ENCODE data around the gene TAOK1. TPM values are rescaled to one million over a fixed set of nuclear protein-coding genes. Genes with fewer than 3 reads are reported as not detected.

TAOK1 gene
- total and polyA plus RNA-seq, 9 of the 15 experiments (the other 6 are each of a cell fraction or from before 2014, with no cell fraction given): 3.2 to 33.1 (median 16.5) TPM

GRCh38 chr17:29389982-29390850 is at the start of gene TAOK1 (continued):
- no peak for TF ChIP-seq ARID3A (IDR thresholded peaks at IDR 0.05; ENCODE audit: borderline replicate concordance, low read depth, low read length)
- peak; percentile 64 for TF ChIP-seq NFRKB (IDR thresholded peaks at IDR 0.05; ENCODE audit: low read depth)
- TF ChIP-seq, protein P1, sequence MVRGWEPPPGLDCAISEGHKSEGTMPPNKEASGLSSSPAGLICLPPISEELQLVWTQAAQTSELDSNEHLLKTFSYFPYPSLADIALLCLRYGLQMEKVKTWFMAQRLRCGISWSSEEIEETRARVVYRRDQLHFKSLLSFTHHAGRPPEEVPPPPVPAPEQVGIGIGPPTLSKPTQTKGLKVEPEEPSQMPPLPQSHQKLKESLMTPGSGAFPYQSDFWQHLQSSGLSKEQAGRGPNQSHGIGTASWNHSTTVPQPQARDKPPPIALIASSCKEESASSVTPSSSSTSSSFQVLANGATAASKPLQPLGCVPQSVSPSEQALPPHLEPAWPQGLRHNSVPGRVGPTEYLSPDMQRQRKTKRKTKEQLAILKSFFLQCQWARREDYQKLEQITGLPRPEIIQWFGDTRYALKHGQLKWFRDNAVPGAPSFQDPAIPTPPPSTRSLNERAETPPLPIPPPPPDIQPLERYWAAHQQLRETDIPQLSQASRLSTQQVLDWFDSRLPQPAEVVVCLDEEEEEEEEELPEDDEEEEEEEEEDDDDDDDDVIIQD (CRISPR knock-in tag; IDR thresholded peaks at IDR 0.05): no peak
- no peak for TF ChIP-seq C11orf30 (IDR thresholded peaks at IDR 0.05; ENCODE audit: low read depth)
- TF ChIP-seq ZNF395 (CRISPR knock-in tag; IDR thresholded peaks at IDR 0.05): 0 out of 2 replicates have a peak, but pooled peaks have one; percentile 16
- TF ChIP-seq SPI1 (IDR thresholded peaks at IDR 0.05; ENCODE audit: borderline replicate concordance, low read depth, low read length): no peak
- peak; percentile 42; the same call in 1 of the 2 replicates for TF ChIP-seq CC2D1A (IDR thresholded peaks at IDR 0.05)
- TF ChIP-seq, protein P2, sequence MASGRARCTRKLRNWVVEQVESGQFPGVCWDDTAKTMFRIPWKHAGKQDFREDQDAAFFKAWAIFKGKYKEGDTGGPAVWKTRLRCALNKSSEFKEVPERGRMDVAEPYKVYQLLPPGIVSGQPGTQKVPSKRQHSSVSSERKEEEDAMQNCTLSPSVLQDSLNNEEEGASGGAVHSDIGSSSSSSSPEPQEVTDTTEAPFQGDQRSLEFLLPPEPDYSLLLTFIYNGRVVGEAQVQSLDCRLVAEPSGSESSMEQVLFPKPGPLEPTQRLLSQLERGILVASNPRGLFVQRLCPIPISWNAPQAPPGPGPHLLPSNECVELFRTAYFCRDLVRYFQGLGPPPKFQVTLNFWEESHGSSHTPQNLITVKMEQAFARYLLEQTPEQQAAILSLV (tag; IDR thresholded peaks at IDR 0.05): no peak
- peak; percentile 85; the same call in 1 of the 2 replicates for TF ChIP-seq GTF2F1 (IDR thresholded peaks at IDR 0.05; ENCODE audit: low read depth, low read length)
- TF ChIP-seq NFIC (IDR thresholded peaks at IDR 0.05): peak; percentile 64
- TF ChIP-seq RNF2 (IDR thresholded peaks at IDR 0.05): no peak
- TF ChIP-seq KLF13 (tag; IDR thresholded peaks at IDR 0.05; ENCODE audit: borderline replicate concordance, low read depth): no peak
- no peak for TF ChIP-seq ZFP30 (CRISPR knock-in tag; IDR thresholded peaks at IDR 0.05; ENCODE audit: borderline replicate concordance)
- no peak for TF ChIP-seq PHTF2 (CRISPR knock-in tag; IDR thresholded peaks at IDR 0.05)
- TF ChIP-seq COPS2 (conservative IDR thresholded peaks at IDR 0.05): no peak
- no peak for TF ChIP-seq HMGXB4 (CRISPR knock-in tag; IDR thresholded peaks at IDR 0.05)
- peak; percentile 48; the same call in 1 of the 2 replicates for TF ChIP-seq JUN (IDR thresholded peaks at IDR 0.05; ENCODE audit: borderline replicate concordance, low read depth, low read length)
- no peak for TF ChIP-seq JUN (CRISPR knock-in tag; IDR thresholded peaks at IDR 0.05; ENCODE audit: borderline replicate concordance)
- peak; percentile 72; the same call in 1 of the 2 replicates for TF ChIP-seq MAFF (IDR thresholded peaks at IDR 0.05; ENCODE audit: low read length)

All from K562 (cell line).